ENCODE data around the gene ETNPPL.

GRCh38 chr4:108777388-108777787 lies 14.5 kb upstream of the ETNPPL start:
- no peak for TF ChIP-seq CTCF (IDR thresholded peaks at IDR 0.05)
- TF ChIP-seq ZFX (IDR thresholded peaks at IDR 0.05; ENCODE audit: borderline replicate concordance): no peak
